ENCODE measurements around the gene FAM181A. TPM values are rescaled to one million over a fixed set of nuclear protein-coding genes. Genes with fewer than 3 reads are reported as not detected.

The FAM181A gene
- total RNA-seq, 1 donor from 2014 or later = not detected

DNA sequence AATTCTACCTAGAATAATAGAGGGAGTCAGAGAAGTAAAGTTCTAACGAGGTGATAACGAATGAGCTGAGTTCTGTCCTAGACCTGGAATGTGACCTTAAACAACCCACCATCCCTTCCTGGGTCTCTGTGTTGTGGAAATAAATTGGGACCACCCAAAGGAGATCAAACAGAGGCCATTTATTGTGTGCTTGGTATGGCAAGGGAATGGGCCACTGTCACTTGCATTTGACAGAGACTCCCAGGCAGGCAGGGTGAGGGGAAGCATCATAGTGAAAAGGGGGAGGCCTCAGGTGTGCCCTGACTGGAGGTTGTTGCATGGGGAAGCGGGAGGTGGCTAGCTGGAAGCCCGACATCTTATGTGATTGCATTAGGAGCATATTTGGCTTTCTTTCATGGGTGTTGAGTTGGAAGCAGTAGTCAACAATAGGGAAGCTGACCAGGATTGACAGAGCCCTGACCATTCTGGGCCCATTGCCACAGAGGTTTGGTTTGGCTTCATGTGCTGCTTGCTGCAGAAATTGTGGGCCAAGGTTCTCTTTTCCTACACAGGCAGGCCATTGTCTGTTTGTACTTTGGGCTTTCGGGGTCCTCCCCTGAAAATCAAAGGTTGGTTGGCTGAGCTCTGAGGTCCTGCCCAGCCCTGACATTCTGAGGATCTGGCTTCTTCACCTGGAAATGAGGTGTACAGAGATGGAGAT, 17.6 kb upstream of the FAM181A start:
- no peak for DNase-seq
- peaks cover 7% of the 10 kb centered on the region for H3K4me1 Mint-ChIP-seq (ENCODE audit: low read depth, unreplicated experiment)
- H3K27ac Mint-ChIP-seq (ENCODE audit: unreplicated experiment) = no peak overlapping the region
- TF ChIP-seq, protein P1, sequence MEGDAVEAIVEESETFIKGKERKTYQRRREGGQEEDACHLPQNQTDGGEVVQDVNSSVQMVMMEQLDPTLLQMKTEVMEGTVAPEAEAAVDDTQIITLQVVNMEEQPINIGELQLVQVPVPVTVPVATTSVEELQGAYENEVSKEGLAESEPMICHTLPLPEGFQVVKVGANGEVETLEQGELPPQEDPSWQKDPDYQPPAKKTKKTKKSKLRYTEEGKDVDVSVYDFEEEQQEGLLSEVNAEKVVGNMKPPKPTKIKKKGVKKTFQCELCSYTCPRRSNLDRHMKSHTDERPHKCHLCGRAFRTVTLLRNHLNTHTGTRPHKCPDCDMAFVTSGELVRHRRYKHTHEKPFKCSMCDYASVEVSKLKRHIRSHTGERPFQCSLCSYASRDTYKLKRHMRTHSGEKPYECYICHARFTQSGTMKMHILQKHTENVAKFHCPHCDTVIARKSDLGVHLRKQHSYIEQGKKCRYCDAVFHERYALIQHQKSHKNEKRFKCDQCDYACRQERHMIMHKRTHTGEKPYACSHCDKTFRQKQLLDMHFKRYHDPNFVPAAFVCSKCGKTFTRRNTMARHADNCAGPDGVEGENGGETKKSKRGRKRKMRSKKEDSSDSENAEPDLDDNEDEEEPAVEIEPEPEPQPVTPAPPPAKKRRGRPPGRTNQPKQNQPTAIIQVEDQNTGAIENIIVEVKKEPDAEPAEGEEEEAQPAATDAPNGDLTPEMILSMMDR (IDR thresholded peaks at IDR 0.05; ENCODE audit: partially characterized antibody, unreplicated experiment) = no peak
- H3K4me3 Mint-ChIP-seq (ENCODE audit: unreplicated experiment) = no peak overlapping the region
- H3K36me3 Mint-ChIP-seq (ENCODE audit: unreplicated experiment) = no peaks in the 10 kb centered on the region
- peaks cover 5% of the 10 kb centered on the region for H3K27me3 Mint-ChIP-seq (ENCODE audit: unreplicated experiment)
- peaks cover 4% of the 10 kb centered on the region for H3K9me3 Mint-ChIP-seq (ENCODE audit: unreplicated experiment)

DNA sequence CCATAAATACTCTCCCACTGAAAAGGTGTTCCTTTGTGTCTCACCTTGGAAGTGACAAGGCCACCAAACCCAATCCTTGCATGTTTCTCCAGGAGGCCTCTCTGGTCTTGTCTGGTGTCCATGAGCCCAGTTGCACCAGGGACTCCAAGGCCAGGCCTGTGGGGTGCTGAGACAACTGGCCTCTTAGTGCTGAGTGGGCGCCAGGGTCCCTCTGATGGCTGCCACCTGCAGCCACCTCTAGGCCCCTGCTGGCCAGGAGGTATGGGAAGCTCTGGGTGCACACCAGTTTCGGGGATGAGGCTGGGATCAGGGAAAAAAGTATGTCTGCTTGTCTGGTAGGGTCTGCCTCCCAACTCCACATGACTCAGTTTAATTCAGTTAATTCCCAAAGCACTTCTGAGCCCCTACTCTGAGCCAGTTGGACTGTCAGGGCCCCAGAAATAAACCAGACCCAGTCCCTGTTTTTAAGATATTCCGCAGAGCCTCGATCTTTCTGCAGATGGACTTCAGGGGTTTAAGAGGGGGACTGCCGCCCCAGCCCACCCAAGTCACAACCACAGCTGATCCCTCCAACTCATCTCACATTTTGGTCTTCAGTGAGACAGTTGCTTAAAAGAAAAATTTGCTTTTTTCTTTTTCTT, 15.0 kb upstream of the FAM181A start:
- Mint-ChIP-seq H3K4me1 (ENCODE audit: low read depth, unreplicated experiment) (no peaks in the 10 kb centered on the region), H3K36me3 (ENCODE audit: unreplicated experiment) (peaks cover 4% of the 10 kb centered on the region), H3K27ac (ENCODE audit: unreplicated experiment) (no peak overlapping the region), H3K27me3 (ENCODE audit: unreplicated experiment) (peaks cover 5% of the 10 kb centered on the region), H3K9me3 (ENCODE audit: unreplicated experiment) (peaks cover 4% of the 10 kb centered on the region), H3K4me3 (ENCODE audit: unreplicated experiment) (no peak overlapping the region)
- TF ChIP-seq, protein P1 (IDR thresholded peaks at IDR 0.05; ENCODE audit: partially characterized antibody, unreplicated experiment) = no peak
- DNase-seq = no peak

DNA sequence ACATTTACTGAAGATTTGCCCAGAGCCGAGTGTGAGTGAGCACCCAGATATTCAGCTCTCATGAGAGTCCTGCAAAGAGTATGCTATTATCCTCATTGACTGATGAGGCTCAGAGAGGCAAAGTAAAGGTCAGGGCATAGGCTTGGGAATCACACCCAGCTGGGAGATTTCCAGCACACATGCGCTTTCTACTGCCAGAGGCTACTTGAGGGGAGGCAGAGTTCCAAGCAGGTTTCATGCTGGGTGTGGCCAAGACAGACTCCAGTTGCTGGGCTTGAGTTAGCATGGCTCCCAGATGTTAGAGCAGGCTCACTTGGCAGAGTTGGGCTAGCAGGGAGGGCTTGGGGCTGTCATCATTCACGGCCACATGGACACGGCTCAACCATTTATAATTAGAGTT, 14.4 kb upstream of the FAM181A start:
- H3K4me1 Mint-ChIP-seq (ENCODE audit: low read depth, unreplicated experiment) = no peaks in the 10 kb centered on the region
- H3K27ac Mint-ChIP-seq (ENCODE audit: unreplicated experiment) = no peak overlapping the region
- no peak overlapping the region for H3K4me3 Mint-ChIP-seq (ENCODE audit: unreplicated experiment)

DNA sequence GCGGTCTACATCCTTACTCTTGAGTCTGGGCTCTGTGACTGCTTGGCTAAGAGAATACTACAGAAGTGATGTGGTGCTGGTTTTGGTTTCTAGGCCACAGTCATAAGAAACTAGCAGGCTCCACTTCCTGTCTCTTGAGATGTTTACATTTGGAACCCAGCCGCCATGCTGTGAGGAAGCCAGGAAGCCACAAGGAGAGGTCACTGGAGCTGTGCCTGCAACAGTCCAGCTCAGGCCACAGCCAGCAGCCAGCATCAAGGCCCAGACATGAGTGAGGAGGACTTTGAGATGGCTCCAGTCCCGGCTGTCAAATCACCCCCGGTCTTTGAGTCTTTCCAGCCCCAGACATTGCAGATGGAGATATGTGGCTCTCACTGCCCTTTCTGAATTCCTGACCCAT, 12.9 kb upstream of the FAM181A start:
- Mint-ChIP-seq H3K4me3 (ENCODE audit: unreplicated experiment) (no peak overlapping the region), H3K4me1 (ENCODE audit: low read depth, unreplicated experiment) (no peaks in the 10 kb centered on the region), H3K27me3 (ENCODE audit: unreplicated experiment) (peaks cover 4% of the 10 kb centered on the region), H3K36me3 (ENCODE audit: unreplicated experiment) (peaks cover 11% of the 10 kb centered on the region), H3K9me3 (ENCODE audit: unreplicated experiment) (peaks cover 4% of the 10 kb centered on the region), H3K27ac (ENCODE audit: unreplicated experiment) (no peak overlapping the region)
- DNase-seq = no peak
- TF ChIP-seq, protein P1 (IDR thresholded peaks at IDR 0.05; ENCODE audit: partially characterized antibody, unreplicated experiment) = no peak

More for the DNA sequence above, 14.4 kb upstream of the FAM181A start:
- TF ChIP-seq, protein P1 (IDR thresholded peaks at IDR 0.05; ENCODE audit: partially characterized antibody, unreplicated experiment) = no peak
- H3K36me3 Mint-ChIP-seq (ENCODE audit: unreplicated experiment) = peaks cover 4% of the 10 kb centered on the region
- DNase-seq = no peak
- peaks cover 5% of the 10 kb centered on the region for H3K27me3 Mint-ChIP-seq (ENCODE audit: unreplicated experiment)
- peaks cover 4% of the 10 kb centered on the region for H3K9me3 Mint-ChIP-seq (ENCODE audit: unreplicated experiment)

DNA sequence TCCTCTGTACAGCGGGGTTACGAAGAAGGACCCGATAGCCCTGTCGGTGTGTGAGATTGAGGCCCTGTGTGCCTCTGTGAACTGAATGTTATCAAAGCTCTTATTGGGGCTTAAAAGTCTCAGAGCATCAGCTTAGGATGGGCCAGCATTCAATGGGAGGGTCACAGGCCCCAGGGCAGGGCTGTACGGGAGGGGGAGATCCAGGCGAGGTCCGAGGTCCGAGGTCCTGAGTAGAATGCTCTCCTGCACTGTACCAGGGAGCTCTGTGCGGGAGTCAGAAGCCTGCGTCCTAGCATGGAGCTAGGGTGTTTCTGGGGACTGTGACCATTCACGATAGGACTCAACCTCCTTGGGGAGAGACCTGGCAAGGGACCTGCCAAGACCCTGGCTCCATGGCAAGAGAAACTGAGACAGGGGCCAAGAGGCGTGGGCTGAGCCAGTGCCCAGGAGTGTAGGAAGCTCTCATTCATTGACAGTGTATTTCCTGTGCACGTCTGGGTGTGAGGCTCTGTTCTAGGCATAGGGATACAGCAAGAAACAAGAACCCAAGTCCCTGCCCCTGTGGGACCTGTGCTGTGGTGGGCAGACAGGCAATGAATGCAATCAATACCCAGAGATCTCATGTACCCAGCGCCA, 12.0 kb upstream of the FAM181A start:
- H3K9me3 Mint-ChIP-seq (ENCODE audit: unreplicated experiment) = peaks cover 2% of the 10 kb centered on the region
- H3K27me3 Mint-ChIP-seq (ENCODE audit: unreplicated experiment) = peaks cover 2% of the 10 kb centered on the region
- no peak for DNase-seq
- peaks cover 18% of the 10 kb centered on the region for H3K36me3 Mint-ChIP-seq (ENCODE audit: unreplicated experiment)
- no peak overlapping the region for H3K27ac Mint-ChIP-seq (ENCODE audit: unreplicated experiment)
- H3K4me1 Mint-ChIP-seq (ENCODE audit: low read depth, unreplicated experiment) = no peaks in the 10 kb centered on the region
- TF ChIP-seq, protein P1 (IDR thresholded peaks at IDR 0.05; ENCODE audit: partially characterized antibody, unreplicated experiment) = no peak
- no peak overlapping the region for H3K4me3 Mint-ChIP-seq (ENCODE audit: unreplicated experiment)

Measured in glutamatergic neuron (in vitro differentiated cells).